Prostate gland (tissue), 2 donors: ENCODE data around the gene DENND6A.

Experiments
- CTCF ChIP-seq, 4 experiments: fragments of 200-600 bp in 2 of 4; fragments of 450-650 bp in 2 of 4; sonication (generic) in 2 of 4; IDR thresholded peaks; 1 replicate in 3 of 4; 2 replicates in 1 of 4; pipeline ENCODE4 v1.5.1; 2016 to 2019; ENCODE audit warnings: antibody characterized with exemption in 4 of 4, mild to moderate bottlenecking in 2 of 4, moderate library complexity in 2 of 4
- POLR2A ChIP-seq: fragments of 450-650 bp; IDR thresholded peaks from one replicate; pipeline ENCODE4 v1.6.1; 2016; ENCODE audit warnings: antibody characterized with exemption, mild to moderate bottlenecking

- peak in 1 of 4 experiments; percentile 15 for TF ChIP-seq CTCF (IDR thresholded peaks at IDR 0.05)
- TF ChIP-seq POLR2A = no peak
These were observed 4.0 kb upstream of the DENND6A start for GRCh38 chr3:57696801-57697321.
